DND-41 (cell line): ENCODE results near the gene ARHGEF17.
A peak's percentile ranks its signal among the peaks of the same experiment; 100 is the strongest.

Source experiments
- ATAC-seq: fragments of 200-7000 bp; cut with Tn5 transposase; 3 replicates; pipeline ENCODE4 v1.9.1; 2021; ENCODE audit warnings: low read depth; ENCODE audit not compliant: insufficient read depth
- DNase-seq: peaks from one replicate; pipeline ENCODE4 v3.0.0-alpha.2; 2020
- H2AFZ ChIP-seq: 2 replicates; pipeline ENCODE4 v1.6.0; 2012; ENCODE audit warnings: low read depth, low read length
- H3K27ac ChIP-seq: 2 replicates; pipeline ENCODE4 v1.5.1; 2012; ENCODE audit warnings: low read length, inconsistent platforms
- H3K27me3 ChIP-seq: fragments of 200-600 bp; sonication (generic); 2 replicates; pipeline ENCODE4 v1.6.0; 2012; ENCODE audit warnings: low read length, mild to moderate bottlenecking, inconsistent platforms; ENCODE audit not compliant: insufficient read depth, poor library complexity
- H3K36me3 ChIP-seq: 2 replicates; pipeline ENCODE4 v1.5.1; 2012; ENCODE audit warnings: low read length, inconsistent platforms; ENCODE audit not compliant: insufficient read depth
- H3K4me1 ChIP-seq: 2 replicates; pipeline ENCODE4 v1.5.1; 2012; ENCODE audit warnings: mild to moderate bottlenecking, low read length; ENCODE audit not compliant: insufficient read depth
- H3K4me2 ChIP-seq: 2 replicates; pipeline ENCODE4 v1.6.0; 2012; ENCODE audit warnings: mild to moderate bottlenecking, moderate library complexity, low read length, inconsistent platforms; ENCODE audit not compliant: insufficient read depth
- H3K4me3 ChIP-seq, 2 experiments: fragments of 200-600 bp in 1 of 2; shearing (Covaris generic) in 1 of 2; 2 replicates each; pipeline ENCODE4 v1.5.1; 2012 to 2016; ENCODE audit warnings: inconsistent platforms in 2 of 2, low read length in 2 of 2, mild to moderate bottlenecking in 2 of 2, low read depth in 1 of 2, moderate library complexity in 1 of 2
- H3K79me2 ChIP-seq: 2 replicates; pipeline ENCODE4 v1.6.0; 2012; ENCODE audit warnings: low read length, inconsistent platforms; ENCODE audit not compliant: insufficient read depth
- H3K9ac ChIP-seq: 2 replicates; pipeline ENCODE4 v1.6.0; 2012; ENCODE audit warnings: low read depth, mild to moderate bottlenecking, inconsistent platforms, low read length, moderate library complexity
- H3K9me3 ChIP-seq: 2 replicates; pipeline ENCODE4 v1.5.1; 2012; ENCODE audit warnings: low read length, moderate library complexity, mild to moderate bottlenecking, inconsistent platforms; ENCODE audit not compliant: insufficient read depth, severe bottlenecking
- H4K20me1 ChIP-seq: 2 replicates; pipeline ENCODE4 v1.6.0; 2012; ENCODE audit warnings: low read length; ENCODE audit not compliant: insufficient read depth
- EZH2 ChIP-seq: IDR thresholded peaks from 3 replicates; pipeline ENCODE4 v1.6.1; 2012; ENCODE audit warnings: borderline replicate concordance, low read depth, mild to moderate bottlenecking, moderate library complexity, low read length, inconsistent platforms; ENCODE audit not compliant: severe bottlenecking
- TF ChIP-seq, protein P1 (sequence below): IDR thresholded peaks from 2 replicates; pipeline ENCODE4 v1.5.1; 2012; ENCODE audit warnings: borderline replicate concordance, low read length, moderate library complexity, mild to moderate bottlenecking; ENCODE audit not compliant: poor library complexity, severe bottlenecking; ENCODE audit errors: extremely low read depth

Gene ARHGEF17

DNA sequence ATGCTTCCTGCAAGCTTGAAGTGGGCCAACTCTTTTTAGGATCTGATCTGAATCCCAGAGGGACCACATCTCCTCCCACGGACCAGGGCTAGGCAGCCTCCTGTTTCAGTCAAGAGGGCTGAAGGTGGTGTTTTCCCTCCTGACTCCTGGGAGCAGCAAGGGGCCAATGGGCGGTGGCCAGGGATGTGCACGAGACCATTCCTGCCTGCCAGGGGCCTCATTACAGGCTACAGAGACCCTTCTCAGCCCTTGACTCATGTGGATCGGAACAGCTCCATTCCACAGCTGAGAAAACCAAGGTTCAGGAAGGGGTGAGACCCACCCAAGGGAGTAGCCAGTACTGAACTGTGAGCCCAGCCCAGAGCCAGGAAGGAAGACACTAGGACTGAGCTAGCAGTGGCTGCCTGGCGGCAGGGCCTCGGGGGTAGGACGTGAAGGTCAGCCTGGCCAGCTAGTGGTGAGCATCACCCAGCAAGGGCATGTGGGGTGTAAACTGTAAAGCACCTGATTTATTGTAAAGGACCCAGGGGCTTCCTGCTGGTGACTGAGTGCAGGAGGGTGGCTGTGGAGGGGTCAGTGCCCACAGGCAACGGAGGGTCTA, 39.3 kb upstream of the ARHGEF17 start:
- no peak for ATAC-seq
- H3K4me3 ChIP-seq, result no peak overlapping the region
- no peak overlapping the region for H2AFZ ChIP-seq
- H3K27me3 ChIP-seq, result peaks cover 13% of the 10 kb centered on the region
- H3K4me1 ChIP-seq, result no peaks in the 10 kb centered on the region
- H3K9ac ChIP-seq, result no peak overlapping the region
- H3K36me3 ChIP-seq, result no peaks in the 10 kb centered on the region
- DNase-seq, result no peak
- no peak for TF ChIP-seq EZH2
- TF ChIP-seq, protein P1, sequence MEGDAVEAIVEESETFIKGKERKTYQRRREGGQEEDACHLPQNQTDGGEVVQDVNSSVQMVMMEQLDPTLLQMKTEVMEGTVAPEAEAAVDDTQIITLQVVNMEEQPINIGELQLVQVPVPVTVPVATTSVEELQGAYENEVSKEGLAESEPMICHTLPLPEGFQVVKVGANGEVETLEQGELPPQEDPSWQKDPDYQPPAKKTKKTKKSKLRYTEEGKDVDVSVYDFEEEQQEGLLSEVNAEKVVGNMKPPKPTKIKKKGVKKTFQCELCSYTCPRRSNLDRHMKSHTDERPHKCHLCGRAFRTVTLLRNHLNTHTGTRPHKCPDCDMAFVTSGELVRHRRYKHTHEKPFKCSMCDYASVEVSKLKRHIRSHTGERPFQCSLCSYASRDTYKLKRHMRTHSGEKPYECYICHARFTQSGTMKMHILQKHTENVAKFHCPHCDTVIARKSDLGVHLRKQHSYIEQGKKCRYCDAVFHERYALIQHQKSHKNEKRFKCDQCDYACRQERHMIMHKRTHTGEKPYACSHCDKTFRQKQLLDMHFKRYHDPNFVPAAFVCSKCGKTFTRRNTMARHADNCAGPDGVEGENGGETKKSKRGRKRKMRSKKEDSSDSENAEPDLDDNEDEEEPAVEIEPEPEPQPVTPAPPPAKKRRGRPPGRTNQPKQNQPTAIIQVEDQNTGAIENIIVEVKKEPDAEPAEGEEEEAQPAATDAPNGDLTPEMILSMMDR, result no peak
- H3K79me2 ChIP-seq, result no peaks in the 10 kb centered on the region
- no peaks in the 10 kb centered on the region for H4K20me1 ChIP-seq
- H3K4me2 ChIP-seq, result no peak overlapping the region
- no peak overlapping the region for H3K27ac ChIP-seq
- no peaks in the 10 kb centered on the region for H3K9me3 ChIP-seq

DNA sequence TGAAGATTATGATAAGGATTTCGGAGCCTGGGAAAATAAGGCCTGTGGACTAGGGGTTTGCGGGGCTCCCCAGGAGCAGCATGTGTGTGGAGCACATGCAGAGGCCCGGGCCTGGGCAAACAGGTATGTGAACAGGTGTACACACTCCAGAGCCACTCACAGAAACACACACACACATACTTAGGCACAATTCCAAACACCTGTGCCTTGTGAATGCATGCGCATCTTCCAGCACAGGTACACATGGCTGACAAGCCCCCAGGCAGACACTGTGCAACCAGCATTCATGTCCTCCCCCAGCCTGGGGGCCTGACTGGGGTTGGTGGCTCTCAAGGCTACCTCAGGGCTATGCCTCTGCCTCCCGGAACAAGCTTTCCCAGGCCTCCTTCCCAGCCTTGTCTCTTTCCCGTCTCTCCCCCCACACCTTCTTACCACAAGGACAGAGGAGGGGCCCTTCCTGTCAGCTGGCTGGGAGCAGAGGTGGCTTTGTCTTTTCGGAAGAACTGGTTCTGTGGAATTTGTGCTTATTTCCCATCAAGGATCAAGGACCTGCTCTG, 38.5 kb upstream of the ARHGEF17 start:
- Histone ChIP-seq H3K27ac (no peak overlapping the region), H3K36me3 (no peaks in the 10 kb centered on the region), H3K9ac (no peak overlapping the region), H3K4me2 (no peak overlapping the region), H2AFZ (no peak overlapping the region), H3K4me1 (no peaks in the 10 kb centered on the region), H3K27me3 (peaks cover 13% of the 10 kb centered on the region), H3K79me2 (no peaks in the 10 kb centered on the region), H3K9me3 (no peaks in the 10 kb centered on the region), H4K20me1 (no peaks in the 10 kb centered on the region), H3K4me3 (no peak overlapping the region)
- TF ChIP-seq, protein P1, result no peak
- TF ChIP-seq EZH2, result no peak
- ATAC-seq (no peak), DNase-seq (no peak)

DNA sequence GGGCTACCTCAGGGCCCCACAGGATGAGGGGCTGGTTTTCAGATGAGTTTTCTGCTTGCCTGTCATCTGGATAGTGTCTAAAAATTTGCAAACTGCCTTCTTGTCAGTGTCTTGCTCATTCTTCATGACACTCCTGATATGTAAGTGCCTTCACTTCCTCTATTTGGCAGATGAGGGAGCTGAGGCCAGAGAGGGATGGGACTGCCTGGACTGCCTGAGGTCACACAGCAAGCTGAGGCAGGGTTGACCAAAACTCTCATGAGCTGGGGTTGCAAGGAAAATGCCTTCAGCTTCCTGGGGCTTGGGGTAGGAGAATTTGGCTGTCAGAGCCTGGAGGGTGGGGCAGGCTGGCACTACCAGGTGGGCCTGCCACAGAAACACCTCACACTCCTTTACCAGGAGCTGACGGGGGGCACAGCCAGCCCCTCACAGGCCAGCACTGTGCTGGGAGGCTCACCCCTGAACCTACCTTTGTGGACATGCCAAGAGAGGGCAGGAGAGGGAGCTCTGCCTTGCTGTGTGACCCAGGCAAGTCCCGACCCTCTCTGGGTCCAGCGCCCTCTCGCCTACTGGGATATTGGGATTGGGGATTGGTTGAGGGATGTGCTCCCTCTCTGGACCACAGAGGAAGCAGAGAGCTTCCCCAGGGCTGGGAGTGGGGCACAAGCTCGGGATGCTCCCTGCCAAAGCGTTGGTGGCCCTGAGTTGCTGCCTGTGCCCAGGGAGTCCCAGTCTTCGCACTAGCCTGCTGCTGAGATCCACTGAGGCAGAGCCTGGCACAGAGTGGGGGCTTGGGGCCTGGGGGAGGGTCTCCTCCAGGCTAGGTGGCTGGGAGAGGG, 37.8 kb upstream of the ARHGEF17 start:
- Histone ChIP-seq H3K36me3 (no peaks in the 10 kb centered on the region), H3K27me3 (peaks cover 13% of the 10 kb centered on the region), H3K9me3 (no peaks in the 10 kb centered on the region), H2AFZ (no peak overlapping the region), H3K4me3 (no peak overlapping the region), H4K20me1 (no peaks in the 10 kb centered on the region), H3K9ac (no peak overlapping the region), H3K4me1 (no peaks in the 10 kb centered on the region), H3K27ac (no peak overlapping the region), H3K79me2 (no peaks in the 10 kb centered on the region), H3K4me2 (no peak overlapping the region)
- ATAC-seq (no peak), DNase-seq (no peak)
- TF ChIP-seq, protein P1, result peak; percentile 6
- TF ChIP-seq EZH2, result no peak
